Uterus (tissue), 4 donors: ENCODE data around the gene STRBP. TPM values are rescaled to one million over a fixed set of nuclear protein-coding genes. Genes with fewer than 3 reads are reported as not detected.
"Not testable (repeated sequence)": the region's sequence is repeated elsewhere in the genome, so short reads cannot be mapped to it uniquely, and the experiment has no call there.

Experiments used
- DNase-seq, 2 donors: peaks; one replicate each; pipeline ENCODE4 v3.0.0-alpha.2; 2019 to 2020
- H3K27ac ChIP-seq, 2 donors: fragments of 200-600 bp; sonication (generic); 1 replicate in 1 of 2; 2 replicates in 1 of 2; pipeline ENCODE4 v1.5.1; 2016 to 2018
- H3K27me3 ChIP-seq, 2 donors: fragments of 200-600 bp; sonication (generic); one replicate each; pipeline ENCODE4 v1.5.1; 2018 to 2019; ENCODE audit warnings: control low read depth in 1 of 2
- H3K36me3 ChIP-seq, 2 donors: fragments of 200-600 bp; sonication (generic); one replicate each; pipeline ENCODE4 v1.5.1; 2019; ENCODE audit warnings: control low read depth in 1 of 2
- H3K4me1 ChIP-seq, 2 donors: fragments of 200-600 bp; sonication (generic); one replicate each; pipeline ENCODE4 v1.5.1; 2018 to 2019; ENCODE audit warnings: control low read depth in 1 of 2
- H3K4me3 ChIP-seq, 2 donors: fragments of 200-600 bp; sonication (generic); 1 replicate in 1 of 2; 2 replicates in 1 of 2; pipeline ENCODE4 v1.5.1; 2018 to 2019; ENCODE audit warnings: mild to moderate bottlenecking in 1 of 2
- H3K9me3 ChIP-seq, 2 donors: fragments of 200-600 bp; sonication (generic); one replicate each; pipeline ENCODE4 v1.5.1; 2019; ENCODE audit warnings: control low read depth in 1 of 2
- POLR2A ChIP-seq, 2 donors: fragments of 450-650 bp; IDR thresholded peaks; one replicate each; pipeline ENCODE4 v1.6.1; 2016; ENCODE audit warnings: antibody characterized with exemption in 2 of 2, mild to moderate bottlenecking in 1 of 2, moderate library complexity in 1 of 2
- intact Hi-C: fragments of 100-400 bp; cut with DNase I; formaldehyde crosslinking; loops from one replicate; pipeline ENCODE4 v1.15.1; 2023; ENCODE audit warnings: low total_unique reads
- total RNA-seq, 4 donors: library from RNA; depleted of rRNA in 3 of 4; stranded (reverse); fragments of >200 nt in 3 of 4; gene quantifications; one replicate each; pipeline versions ENCODE4 v1.1.0 to v1.2.4, GENCODE V29; 2014 to 2023
- TF ChIP-seq, protein P1 (sequence below), 4 experiments: fragments of 200-600 bp in 2 of 4; fragments of 450-650 bp in 2 of 4; sonication (generic) in 2 of 4; IDR thresholded peaks; one replicate each; pipeline ENCODE4 v1.5.1; 2016 to 2019; ENCODE audit warnings: antibody characterized with exemption in 4 of 4, mild to moderate bottlenecking in 2 of 4, moderate library complexity in 1 of 4
- donor health status: DM: yes; HTN: yes; CAD: no.

Gene STRBP
- total RNA-seq, 4 donors from 2014 or later = 3.3 to 28.2 (median 16.3) TPM

DNA sequence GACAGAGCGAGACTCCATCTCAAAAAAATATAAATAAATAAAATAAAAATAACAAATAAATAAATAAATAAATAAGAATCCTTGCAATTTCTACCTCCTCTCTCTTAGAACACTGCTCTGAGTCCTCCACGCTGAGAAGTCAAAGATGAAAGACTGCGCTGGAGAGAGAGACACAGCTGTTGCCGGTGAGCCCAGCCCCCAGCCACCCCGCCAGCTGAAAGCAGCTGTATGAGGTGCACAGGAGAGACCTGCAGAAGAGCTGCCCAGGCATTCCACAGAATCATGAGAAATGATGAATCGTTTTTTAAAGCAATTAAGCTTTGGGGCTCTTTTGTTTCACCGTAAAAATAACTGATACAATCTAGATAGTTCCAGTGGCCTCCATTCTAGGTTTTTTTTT is 16.3 kb upstream of the STRBP start:
- H3K27me3 ChIP-seq = no peaks in the 10 kb centered on the region
- DNase-seq = no peak

DNA sequence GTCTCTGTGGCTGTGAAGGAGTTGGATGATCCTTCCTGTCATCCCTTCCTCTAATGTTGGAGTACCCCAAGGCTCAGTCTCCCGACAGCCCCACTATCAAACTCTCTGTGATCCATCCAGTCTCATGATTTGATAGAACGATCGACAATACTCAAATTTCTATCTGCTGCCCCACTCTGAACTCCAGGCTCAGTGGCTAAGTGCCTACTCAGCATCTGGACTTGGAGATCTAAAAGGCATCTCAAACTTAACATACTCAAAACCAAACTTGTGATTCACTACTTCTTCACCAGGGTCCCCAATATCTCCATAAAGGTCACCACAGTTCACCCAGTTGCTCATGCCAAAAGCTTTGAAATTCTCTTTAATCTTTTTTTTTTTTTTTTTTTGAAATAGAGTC is 15.1 kb upstream of the STRBP start:
- Histone ChIP-seq H3K9me3 (no peaks in the 10 kb centered on the region), H3K36me3 (no peaks in the 10 kb centered on the region), H3K27ac (no peak overlapping the region), H3K4me1 (no peaks in the 10 kb centered on the region), H3K27me3 (no peaks in the 10 kb centered on the region), H3K4me3 (no peak overlapping the region)
- no peak for DNase-seq
- TF ChIP-seq, protein P1, sequence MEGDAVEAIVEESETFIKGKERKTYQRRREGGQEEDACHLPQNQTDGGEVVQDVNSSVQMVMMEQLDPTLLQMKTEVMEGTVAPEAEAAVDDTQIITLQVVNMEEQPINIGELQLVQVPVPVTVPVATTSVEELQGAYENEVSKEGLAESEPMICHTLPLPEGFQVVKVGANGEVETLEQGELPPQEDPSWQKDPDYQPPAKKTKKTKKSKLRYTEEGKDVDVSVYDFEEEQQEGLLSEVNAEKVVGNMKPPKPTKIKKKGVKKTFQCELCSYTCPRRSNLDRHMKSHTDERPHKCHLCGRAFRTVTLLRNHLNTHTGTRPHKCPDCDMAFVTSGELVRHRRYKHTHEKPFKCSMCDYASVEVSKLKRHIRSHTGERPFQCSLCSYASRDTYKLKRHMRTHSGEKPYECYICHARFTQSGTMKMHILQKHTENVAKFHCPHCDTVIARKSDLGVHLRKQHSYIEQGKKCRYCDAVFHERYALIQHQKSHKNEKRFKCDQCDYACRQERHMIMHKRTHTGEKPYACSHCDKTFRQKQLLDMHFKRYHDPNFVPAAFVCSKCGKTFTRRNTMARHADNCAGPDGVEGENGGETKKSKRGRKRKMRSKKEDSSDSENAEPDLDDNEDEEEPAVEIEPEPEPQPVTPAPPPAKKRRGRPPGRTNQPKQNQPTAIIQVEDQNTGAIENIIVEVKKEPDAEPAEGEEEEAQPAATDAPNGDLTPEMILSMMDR (IDR thresholded peaks at IDR 0.05) = no peak
- TF ChIP-seq POLR2A (IDR thresholded peaks at IDR 0.05) = no peak
- intact Hi-C loops = no loop called here

More for the DNA sequence above, 16.3 kb upstream of the STRBP start:
- Histone ChIP-seq H3K36me3 (no peaks in the 10 kb centered on the region), H3K4me1 (no peaks in the 10 kb centered on the region), H3K4me3 (no peak overlapping the region), H3K9me3 (no peaks in the 10 kb centered on the region), H3K27ac (no peak overlapping the region)
- intact Hi-C loops = no loop called here
- TF ChIP-seq, protein P1 (IDR thresholded peaks at IDR 0.05) = no peak
- no peak for TF ChIP-seq POLR2A (IDR thresholded peaks at IDR 0.05)

DNA sequence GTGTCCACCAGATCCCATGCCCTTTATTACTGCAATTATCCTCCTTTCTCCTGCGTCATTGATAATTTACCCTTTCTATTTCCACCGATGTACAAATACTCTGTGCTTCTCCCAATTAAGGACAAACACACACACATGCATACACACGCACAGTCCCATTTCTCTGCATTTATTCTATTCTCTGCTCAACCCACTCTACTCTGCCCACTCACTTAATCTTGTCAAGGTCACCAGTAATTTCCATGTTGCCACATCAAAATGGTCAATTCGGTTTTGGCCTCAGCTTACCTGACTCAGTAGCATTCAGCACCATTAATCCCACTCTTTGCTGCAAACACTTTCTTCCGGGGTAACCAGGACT is 14.6 kb upstream of the STRBP start:
- H3K27ac ChIP-seq = no peak overlapping the region
- H3K27me3 ChIP-seq = no peaks in the 10 kb centered on the region
- intact Hi-C loops = no loop called here
- H3K9me3 ChIP-seq = no peaks in the 10 kb centered on the region
- no peaks in the 10 kb centered on the region for H3K4me1 ChIP-seq
- TF ChIP-seq, protein P1 (IDR thresholded peaks at IDR 0.05) = no peak
- no peak for TF ChIP-seq POLR2A (IDR thresholded peaks at IDR 0.05)
- no peaks in the 10 kb centered on the region for H3K36me3 ChIP-seq
- DNase-seq = no peak
- H3K4me3 ChIP-seq = no peak overlapping the region

DNA sequence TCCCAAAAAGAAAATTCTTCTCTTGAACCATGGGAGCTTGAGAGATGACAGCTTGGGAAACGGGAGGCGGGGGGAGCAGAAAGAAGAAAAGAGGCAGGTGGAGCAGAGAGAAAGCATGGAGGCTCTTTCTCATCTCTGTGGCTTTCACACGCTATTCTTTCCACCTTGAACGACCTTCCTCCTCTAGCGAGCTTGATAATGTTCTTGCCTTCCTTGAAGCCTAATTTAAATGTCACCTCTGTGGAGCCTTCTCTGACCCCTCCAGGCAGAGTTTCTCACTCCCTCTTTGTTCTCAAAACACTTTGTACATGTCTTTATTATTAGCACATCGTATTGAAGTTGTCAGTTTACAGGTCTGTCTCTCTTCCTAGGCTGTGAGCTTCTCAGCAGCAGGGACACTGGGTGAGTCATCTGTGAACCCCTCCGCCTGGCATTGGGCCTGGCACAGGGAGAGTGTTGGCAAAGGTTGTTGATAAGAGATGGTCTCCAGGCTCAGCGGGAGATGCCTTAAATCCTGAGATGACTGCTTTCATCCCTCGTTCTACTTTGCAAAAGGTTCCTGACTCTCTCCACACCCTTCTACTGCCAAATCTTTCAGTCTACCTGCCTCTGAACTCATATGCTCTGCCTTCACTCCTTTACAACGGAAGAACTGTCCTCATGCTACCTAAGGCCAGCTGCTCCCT is 14.1 kb upstream of the STRBP start:
- DNase-seq = peak; percentile 28 to 29
- no peak for TF ChIP-seq POLR2A (IDR thresholded peaks at IDR 0.05)
- TF ChIP-seq, protein P1 (IDR thresholded peaks at IDR 0.05) = no peak
- intact Hi-C loops = no loop called here
- H3K36me3 ChIP-seq = no peaks in the 10 kb centered on the region
- no peaks in the 10 kb centered on the region for H3K27me3 ChIP-seq
- no peak overlapping the region for H3K27ac ChIP-seq
- no peaks in the 10 kb centered on the region for H3K4me1 ChIP-seq
- H3K9me3 ChIP-seq = no peaks in the 10 kb centered on the region
- H3K4me3 ChIP-seq = no peak overlapping the region

DNA sequence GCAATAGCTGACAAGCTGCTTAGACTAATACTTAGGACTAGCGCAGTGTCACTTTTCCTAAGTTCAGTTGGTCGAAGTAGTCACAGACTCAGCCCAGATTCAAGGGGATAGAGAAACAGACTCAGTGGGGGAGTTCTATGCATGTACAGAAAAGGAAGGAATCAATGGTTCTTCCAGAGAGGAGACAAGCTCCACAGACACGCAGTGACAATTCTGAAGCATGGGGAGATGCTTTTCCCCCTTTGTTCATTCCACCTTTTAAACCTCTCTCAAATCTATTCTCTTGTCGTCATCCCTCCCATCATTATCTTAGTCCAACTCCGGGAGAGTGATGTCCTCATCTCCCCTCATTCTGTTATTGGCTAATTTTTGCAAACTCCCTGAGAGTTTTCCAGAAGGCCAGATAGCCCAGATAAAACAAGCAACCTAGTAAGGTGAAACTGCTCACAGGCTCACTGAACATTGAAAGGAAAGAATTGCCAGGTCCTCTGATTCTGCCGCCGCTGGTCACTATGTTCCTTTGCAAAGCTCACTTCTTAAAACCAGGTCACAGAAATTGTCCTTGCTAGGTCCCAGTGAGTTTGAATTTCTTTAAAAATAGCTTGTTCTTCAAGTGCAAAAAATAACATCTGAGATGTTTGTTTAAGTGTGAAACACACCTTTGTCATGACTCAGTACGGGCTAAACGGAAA is 13.4 kb upstream of the STRBP start:
- no peaks in the 10 kb centered on the region for H3K27me3 ChIP-seq
- DNase-seq = no peak
- no peak overlapping the region for H3K4me3 ChIP-seq
- no peaks in the 10 kb centered on the region for H3K4me1 ChIP-seq
- intact Hi-C loops = no loop called here
- no peaks in the 10 kb centered on the region for H3K36me3 ChIP-seq
- no peaks in the 10 kb centered on the region for H3K9me3 ChIP-seq
- TF ChIP-seq POLR2A (IDR thresholded peaks at IDR 0.05) = no peak
- TF ChIP-seq, protein P1 (IDR thresholded peaks at IDR 0.05) = no peak
- no peak overlapping the region for H3K27ac ChIP-seq

DNA sequence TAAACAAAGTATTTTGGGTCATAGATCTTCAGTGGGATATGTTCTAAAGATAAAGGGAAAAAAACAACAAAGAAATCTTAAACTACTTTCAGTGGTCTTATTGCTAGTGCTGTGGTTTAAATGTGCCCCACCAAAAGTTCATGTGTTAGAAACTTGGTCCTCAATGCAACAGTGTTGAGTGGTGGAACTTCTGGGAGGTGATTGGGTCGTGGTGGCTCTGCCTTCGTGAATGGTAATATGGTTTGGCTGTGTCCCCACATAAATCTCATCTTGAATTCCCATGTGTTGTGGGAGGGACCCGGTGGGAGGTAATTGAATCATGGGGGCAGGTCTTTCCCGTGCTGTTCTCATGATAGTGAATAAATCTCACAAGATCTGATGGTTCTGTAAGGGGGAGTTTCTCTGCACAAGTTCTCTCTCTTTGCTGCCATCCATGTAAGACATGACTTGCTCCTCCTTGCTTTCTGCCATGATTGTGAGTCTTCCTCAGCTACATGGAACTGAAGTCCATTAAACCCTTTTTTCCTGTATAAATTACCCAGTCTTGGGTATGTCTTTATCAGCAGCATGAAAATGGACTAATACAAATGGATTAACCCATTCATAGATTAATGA is 10.6 kb upstream of the STRBP start:
- H3K27me3 ChIP-seq, H3K9me3 ChIP-seq, DNase-seq, H3K4me1 ChIP-seq, H3K4me3 ChIP-seq, intact Hi-C loops, H3K36me3 ChIP-seq, H3K27ac ChIP-seq: not testable (repeated sequence)
